ENCODE data around the gene FASTK. TPM values are rescaled to one million over a fixed set of nuclear protein-coding genes. Genes with fewer than 3 reads are reported as not detected.

FASTK gene
- polyA plus RNA-seq, 1 donor (not counting 4 experiments of a cell fraction or from before 2014, with no cell fraction given) = 27.2 TPM

- peak; percentile 55 for FAIRE-seq
These were observed 22.4 kb downstream of the FASTK start for GRCh38 chr7:151057989-151058780.

DNA sequence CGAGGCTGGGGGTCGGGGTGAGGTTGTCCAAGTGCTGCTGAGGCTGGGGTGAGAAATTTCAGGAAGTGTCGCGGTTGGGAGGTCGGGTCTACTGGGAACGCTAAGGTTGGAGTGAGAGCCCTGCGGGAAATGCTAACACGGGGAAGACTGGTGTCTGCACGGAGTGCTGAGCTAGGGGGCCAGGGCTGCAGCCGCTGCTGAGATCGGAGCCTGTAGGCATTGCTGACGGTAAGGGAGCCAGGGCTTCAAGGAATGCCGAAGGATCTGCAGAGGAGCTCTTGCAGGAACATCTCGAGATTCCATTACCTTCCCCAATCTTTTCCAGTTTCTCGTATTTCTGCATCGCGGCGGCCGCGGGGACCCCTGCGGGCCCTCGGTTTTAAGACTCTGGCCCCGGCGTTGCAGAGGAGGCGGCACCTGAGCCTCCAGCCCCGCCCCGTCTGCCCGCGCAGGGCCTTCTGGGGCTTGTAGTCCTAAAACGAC lies 23.1 kb downstream of the FASTK start, which contains the start of gene CDK5:
Gene CDK5, minus strand, starts transcription at position 392 of the 483 bp plus-strand sequence. Its CDS starts 49 bp downstream, at position 343.
- no peaks in the 10 kb centered on the region for H3K9me3 ChIP-seq (ENCODE audit: control insufficient read depth, low read depth, low read length)
- H3K4me2 ChIP-seq (ENCODE audit: control insufficient read depth, extremely low read depth, insufficient read depth, low read depth, low read length) = peak within 1 kb of the TSS; percentile 99
- peaks cover 27% of the 10 kb centered on the region for H3K79me2 ChIP-seq (ENCODE audit: control insufficient read depth, insufficient read depth, low read length)
- peak within 1 kb of the TSS; percentile 47 to 90 (median 87) for H3K4me3 ChIP-seq (ENCODE audit: control insufficient read depth in 2 of 3, extremely low read depth in 1 of 3, insufficient read depth in 2 of 3, low read depth in 1 of 3, low read length in 3 of 3)
- no peak for DNase-seq (ENCODE audit: low read depth, low spot score)
- peak within 1 kb of the TSS; percentile 86 for H2AFZ ChIP-seq (ENCODE audit: control insufficient read depth, low read length)
- H3K27ac ChIP-seq (ENCODE audit: control insufficient read depth, insufficient read depth, low read length) = peak within 1 kb of the TSS; percentile 95
- H3K9me1 ChIP-seq (ENCODE audit: control insufficient read depth, extremely low read depth, insufficient read depth, low read length) = peaks cover 4% of the 10 kb centered on the region
- peaks cover 6 to 7% of the 10 kb centered on the region in 2 experiments for H3K36me3 ChIP-seq (ENCODE audit: control insufficient read depth in 2 of 2, extremely low read depth in 1 of 2, insufficient read depth in 2 of 2, low read length in 2 of 2)
- H3K27me3 ChIP-seq (ENCODE audit: control insufficient read depth, extremely low read depth, insufficient read depth, low read length) = no peaks in the 10 kb centered on the region
- peak within 1 kb of the TSS; percentile 77 for H3K9ac ChIP-seq (ENCODE audit: control insufficient read depth, extremely low read depth, insufficient read depth, low read length)
- H4K20me1 ChIP-seq (ENCODE audit: control insufficient read depth, extremely low read depth, insufficient read depth, low read length) = no peaks in the 10 kb centered on the region
- no peak for TF ChIP-seq EZH2 (IDR thresholded peaks at IDR 0.05; ENCODE audit: low read length)
- TF ChIP-seq, protein P1, sequence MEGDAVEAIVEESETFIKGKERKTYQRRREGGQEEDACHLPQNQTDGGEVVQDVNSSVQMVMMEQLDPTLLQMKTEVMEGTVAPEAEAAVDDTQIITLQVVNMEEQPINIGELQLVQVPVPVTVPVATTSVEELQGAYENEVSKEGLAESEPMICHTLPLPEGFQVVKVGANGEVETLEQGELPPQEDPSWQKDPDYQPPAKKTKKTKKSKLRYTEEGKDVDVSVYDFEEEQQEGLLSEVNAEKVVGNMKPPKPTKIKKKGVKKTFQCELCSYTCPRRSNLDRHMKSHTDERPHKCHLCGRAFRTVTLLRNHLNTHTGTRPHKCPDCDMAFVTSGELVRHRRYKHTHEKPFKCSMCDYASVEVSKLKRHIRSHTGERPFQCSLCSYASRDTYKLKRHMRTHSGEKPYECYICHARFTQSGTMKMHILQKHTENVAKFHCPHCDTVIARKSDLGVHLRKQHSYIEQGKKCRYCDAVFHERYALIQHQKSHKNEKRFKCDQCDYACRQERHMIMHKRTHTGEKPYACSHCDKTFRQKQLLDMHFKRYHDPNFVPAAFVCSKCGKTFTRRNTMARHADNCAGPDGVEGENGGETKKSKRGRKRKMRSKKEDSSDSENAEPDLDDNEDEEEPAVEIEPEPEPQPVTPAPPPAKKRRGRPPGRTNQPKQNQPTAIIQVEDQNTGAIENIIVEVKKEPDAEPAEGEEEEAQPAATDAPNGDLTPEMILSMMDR (optimal IDR thresholded peaks at IDR 0.05 in 1 of 3, IDR thresholded peaks at IDR 0.05 in 1 of 3, conservative IDR thresholded peaks at IDR 0.05 in 1 of 3; ENCODE audit: extremely low read depth in 1 of 3, insufficient read depth in 2 of 3, low read length in 3 of 3) = no peak
- peaks cover 37% of the 10 kb centered on the region for H3K4me1 ChIP-seq (ENCODE audit: control insufficient read depth, extremely low read depth, insufficient read depth, low read length)
- dilution Hi-C loops (cut with MboI; ENCODE audit: extremely low pct_ligation_motif_present, low sequenced_read_pairs) = no loop called here
- FAIRE-seq = no peak

More at GRCh38 chr7:151057989-151058780, 22.4 kb downstream of the FASTK start:
- peak overlapping the region; percentile 95 for H3K27ac ChIP-seq (ENCODE audit: control insufficient read depth, insufficient read depth, low read length)
- no peaks in the 10 kb centered on the region for H3K27me3 ChIP-seq (ENCODE audit: control insufficient read depth, extremely low read depth, insufficient read depth, low read length)
- H2AFZ ChIP-seq (ENCODE audit: control insufficient read depth, low read length) = peak overlapping the region; percentile 60
- peaks cover 41% of the 10 kb centered on the region for H3K4me1 ChIP-seq (ENCODE audit: control insufficient read depth, extremely low read depth, insufficient read depth, low read length)
- H3K4me2 ChIP-seq (ENCODE audit: control insufficient read depth, extremely low read depth, insufficient read depth, low read depth, low read length) = peak overlapping the region; percentile 99
- H3K9me3 ChIP-seq (ENCODE audit: control insufficient read depth, low read depth, low read length) = no peaks in the 10 kb centered on the region
- no peak for TF ChIP-seq EZH2 (IDR thresholded peaks at IDR 0.05; ENCODE audit: low read length)
- TF ChIP-seq, protein P1 (optimal IDR thresholded peaks at IDR 0.05 in 1 of 3, IDR thresholded peaks at IDR 0.05 in 1 of 3, conservative IDR thresholded peaks at IDR 0.05 in 1 of 3; ENCODE audit: extremely low read depth in 1 of 3, insufficient read depth in 2 of 3, low read length in 3 of 3) = no peak
- H3K79me2 ChIP-seq (ENCODE audit: control insufficient read depth, insufficient read depth, low read length) = peaks cover 28% of the 10 kb centered on the region
- peak overlapping the region; percentile 77 for H3K9ac ChIP-seq (ENCODE audit: control insufficient read depth, extremely low read depth, insufficient read depth, low read length)
- dilution Hi-C loops (cut with MboI; ENCODE audit: extremely low pct_ligation_motif_present, low sequenced_read_pairs) = no loop called here
- H4K20me1 ChIP-seq (ENCODE audit: control insufficient read depth, extremely low read depth, insufficient read depth, low read length) = no peaks in the 10 kb centered on the region
- peaks cover 4% of the 10 kb centered on the region for H3K9me1 ChIP-seq (ENCODE audit: control insufficient read depth, extremely low read depth, insufficient read depth, low read length)
- peak; percentile 98 for DNase-seq (ENCODE audit: low read depth, low spot score)
- peaks cover 7% of the 10 kb centered on the region in 2 experiments for H3K36me3 ChIP-seq (ENCODE audit: control insufficient read depth in 2 of 2, extremely low read depth in 1 of 2, insufficient read depth in 2 of 2, low read length in 2 of 2)
- H3K4me3 ChIP-seq (ENCODE audit: control insufficient read depth in 2 of 3, extremely low read depth in 1 of 3, insufficient read depth in 2 of 3, low read depth in 1 of 3, low read length in 3 of 3) = peak overlapping the region; percentile 47 to 90 (median 87)

Measured in keratinocyte (primary cell).